ENCODE results near the gene S1PR3. TPM values are rescaled to one million over a fixed set of nuclear protein-coding genes. Genes with fewer than 3 reads are reported as not detected.
"Not testable (repeated sequence)": the region's sequence is repeated elsewhere in the genome, so short reads cannot be mapped to it uniquely, and the experiment has no call there.

Gene S1PR3
- total RNA-seq (100 to 1,000 TPM in 1 of 9 donors, 10 to 100 TPM in 8; 10.0 to 108 (median 65.0) TPM), polyA plus RNA-seq (10 to 100 TPM; 14.1 to 85.6 (median 17.4) TPM)
- long read RNA-seq, donor 1, full-length matches to known transcripts = 18 of 18 reads
- long read RNA-seq, donor 1, partial matches to known transcripts = 0 of 18 reads
- long read RNA-seq, donor 1, other reads (novel, unspliced or antisense) = 0 of 18 reads
- long read RNA-seq, donor 2, full-length matches to known transcripts = 11 of 11 reads
- long read RNA-seq, donor 2, partial matches to known transcripts = 0 of 11 reads
- long read RNA-seq, donor 2, other reads (novel, unspliced or antisense) = 0 of 11 reads
- long read RNA-seq, donor 3, full-length matches to known transcripts = 14 of 14 reads
- long read RNA-seq, donor 3, partial matches to known transcripts = 0 of 14 reads
- long read RNA-seq, donor 3, other reads (novel, unspliced or antisense) = 0 of 14 reads
- long read RNA-seq, donor 4, full-length matches to known transcripts = 8 of 8 reads
- long read RNA-seq, donor 4, partial matches to known transcripts = 0 of 8 reads
- long read RNA-seq, donor 4, other reads (novel, unspliced or antisense) = 0 of 8 reads
- long read RNA-seq, donor 5, full-length matches to known transcripts = 40 of 41 reads
- long read RNA-seq, donor 5, partial matches to known transcripts = 0 of 41 reads
- long read RNA-seq, donor 5, other reads (novel, unspliced or antisense) = 1 of 41 reads
- long read RNA-seq, donor 6, full-length matches to known transcripts = 5 of 5 reads
- long read RNA-seq, donor 6, partial matches to known transcripts = 0 of 5 reads
- long read RNA-seq, donor 6, other reads (novel, unspliced or antisense) = 0 of 5 reads
- long read RNA-seq, donor 7, full-length matches to known transcripts = 6 of 6 reads
- long read RNA-seq, donor 7, partial matches to known transcripts = 0 of 6 reads
- long read RNA-seq, donor 7, other reads (novel, unspliced or antisense) = 0 of 6 reads
- long read RNA-seq, donor 8, full-length matches to known transcripts = 22 of 22 reads
- long read RNA-seq, donor 8, partial matches to known transcripts = 0 of 22 reads
- long read RNA-seq, donor 8, other reads (novel, unspliced or antisense) = 0 of 22 reads
- long read RNA-seq, donor 9, full-length matches to known transcripts = 5 of 5 reads
- long read RNA-seq, donor 9, partial matches to known transcripts = 0 of 5 reads
- long read RNA-seq, donor 9, other reads (novel, unspliced or antisense) = 0 of 5 reads
- long read RNA-seq, donor 10, full-length matches to known transcripts = 2 of 2 reads
- long read RNA-seq, donor 10, partial matches to known transcripts = 0 of 2 reads
- long read RNA-seq, donor 10, other reads (novel, unspliced or antisense) = 0 of 2 reads

GRCh38 chr9:88991066-88992034, at the start of gene S1PR3:
Gene S1PR3, plus strand, starts transcription at chr9:88991468. Its CDS starts 9,733 bp downstream, at chr9:89001201.
- H3K27me3 ChIP-seq = peaks cover 6% of the 10 kb centered on the region
- intact Hi-C loops (cut with DNase I) = no loop called here
- 0 to 1% (median 1%) methylated on average over 17 to 90 of the region's 94 CpGs for WGBS, 4 donors
- H3K36me3 ChIP-seq (replicated peaks in 1 of 2) = peaks cover 0 to 4% of the 10 kb centered on the region in 2 donors
- peaks cover 13 to 40% of the 10 kb centered on the region in 2 donors for H3K4me1 ChIP-seq (replicated peaks in 1 of 2)
- TF ChIP-seq POLR2A (IDR thresholded peaks at IDR 0.05) = peak; percentile 57 to 76
- TF ChIP-seq CTCF (IDR thresholded peaks at IDR 0.05) = peak in 1 of 6 experiments; percentile 26
- peak within 1 kb of the TSS in 4 of 5 donors; percentile 71 to 93 (median 74) for H3K27ac ChIP-seq
- DNase-seq = peak; percentile 61 to 79 (median 72)
- H3K9me3 ChIP-seq (replicated peaks in 1 of 3) = no peaks in the 10 kb centered on the region
- H3K4me3 ChIP-seq = peak within 1 kb of the TSS; percentile 7 to 90 (median 54)

GRCh38 chr9:88941586-88941985, 49.7 kb upstream of the S1PR3 start:
- H3K9me3 ChIP-seq (replicated peaks in 1 of 3); H3K4me3 ChIP-seq; H3K27me3 ChIP-seq; H3K36me3 ChIP-seq (replicated peaks in 1 of 2); intact Hi-C loops (cut with DNase I); H3K27ac ChIP-seq; H3K4me1 ChIP-seq (replicated peaks in 1 of 2): not testable (repeated sequence)
- 41 to 53% (median 46%) methylated on average over 5 of the region's 5 CpGs for WGBS, 4 donors
- peak in 2 of 7 donors; percentile 11 to 34 for DNase-seq

GRCh38 chr9:88942411-88942810, 48.9 kb upstream of the S1PR3 start:
- no peaks in the 10 kb centered on the region for H3K27me3 ChIP-seq
- WGBS, 4 donors = 37 to 60% (median 45%) methylated on average over 1 of the region's 1 CpG
- H3K4me1 ChIP-seq (replicated peaks in 1 of 2) = no peaks in the 10 kb centered on the region
- intact Hi-C loops (cut with DNase I) = no loop called here
- no peak overlapping the region for H3K4me3 ChIP-seq
- DNase-seq = no peak
- H3K36me3 ChIP-seq (replicated peaks in 1 of 2) = no peaks in the 10 kb centered on the region
- TF ChIP-seq POLR2A (IDR thresholded peaks at IDR 0.05) (no peak), CTCF (IDR thresholded peaks at IDR 0.05) (no peak)
- H3K9me3 ChIP-seq (replicated peaks in 1 of 3) = no peaks in the 10 kb centered on the region
- H3K27ac ChIP-seq = no peak overlapping the region
